NCI-H2029 treated with DMSO at 0.1 percent for 48 hours (cell line): ENCODE measurements around the gene DYNC2LI1.

Experiments used
- DNase-seq: peaks from one replicate; lab custom pipeline; 2025; lab: John Stamatoyannopoulos, UW

DYNC2LI1 gene

GRCh38 chr2:43763091-43763490 lies 10.7 kb upstream of the DYNC2LI1 start:
- no peak for DNase-seq

GRCh38 chr2:43764086-43764705 lies 9.6 kb upstream of the DYNC2LI1 start:
- no peak for DNase-seq

- no peak for DNase-seq
These were observed 7.8 kb upstream of the DYNC2LI1 start for GRCh38 chr2:43766006-43766405.

- DNase-seq: no peak
These were observed 778 bp downstream of the DYNC2LI1 start for GRCh38 chr2:43774617-43775016.

- no peak for DNase-seq
These were observed 2.5 kb downstream of the DYNC2LI1 start for GRCh38 chr2:43776324-43776723.

- DNase-seq: no peak
These were observed 3.6 kb downstream of the DYNC2LI1 start for GRCh38 chr2:43777306-43777926.

- DNase-seq: no peak
These were observed 4.4 kb downstream of the DYNC2LI1 start for GRCh38 chr2:43778233-43778632.

GRCh38 chr2:43787895-43788294 lies 14.1 kb downstream of the DYNC2LI1 start:
- DNase-seq: no peak

GRCh38 chr2:43788646-43789045 lies 14.8 kb downstream of the DYNC2LI1 start:
- DNase-seq: no peak

- no peak for DNase-seq
These were observed 16.3 kb downstream of the DYNC2LI1 start for GRCh38 chr2:43790147-43790546.

GRCh38 chr2:43791035-43791765 lies 17.4 kb downstream of the DYNC2LI1 start:
- DNase-seq: no peak

- DNase-seq: no peak
These were observed 18.8 kb downstream of the DYNC2LI1 start for GRCh38 chr2:43792653-43793052.

- no peak for DNase-seq
These were observed 21.1 kb downstream of the DYNC2LI1 start for GRCh38 chr2:43794956-43795355.

- DNase-seq: no peak
These were observed 22.4 kb downstream of the DYNC2LI1 start for GRCh38 chr2:43796206-43796605.

GRCh38 chr2:43798300-43798699 lies 24.5 kb downstream of the DYNC2LI1 start:
- no peak for DNase-seq

GRCh38 chr2:43800894-43801293 lies 27.1 kb downstream of the DYNC2LI1 start:
- DNase-seq: no peak

- DNase-seq: no peak
These were observed 28.3 kb downstream of the DYNC2LI1 start for GRCh38 chr2:43802135-43802534.

- no peak for DNase-seq
These were observed 29.3 kb downstream of the DYNC2LI1 start for GRCh38 chr2:43803113-43803512.

- DNase-seq: no peak
These were observed 32.8 kb downstream of the DYNC2LI1 start for GRCh38 chr2:43806719-43807031.

GRCh38 chr2:43810452-43810851 lies 36.6 kb downstream of the DYNC2LI1 start:
- DNase-seq: no peak

GRCh38 chr2:43810888-43811287 lies 37.0 kb downstream of the DYNC2LI1 start:
- no peak for DNase-seq

- DNase-seq: no peak
These were observed 38.2 kb downstream of the DYNC2LI1 start for GRCh38 chr2:43812006-43812405.

GRCh38 chr2:43812947-43813346 lies 39.1 kb downstream of the DYNC2LI1 start:
- no peak for DNase-seq

- DNase-seq: no peak
These were observed 40.9 kb downstream of the DYNC2LI1 start for GRCh38 chr2:43814711-43815110.
